Coronary artery (tissue), 2 donors: ENCODE data around the gene ACOX3.

Experiments
- DNase-seq: peaks from one replicate; pipeline ENCODE4 v3.0.0-alpha.2; 2017; ENCODE audit warnings: low spot score
- H3K27ac ChIP-seq, 2 donors: fragments of 200-600 bp; sonication (generic); one replicate each; pipeline ENCODE4 v1.5.1; 2016 to 2019
- H3K4me3 ChIP-seq: fragments of 200-600 bp; sonication (generic); 2 replicates; pipeline ENCODE4 v1.5.1; 2016; ENCODE audit warnings: mild to moderate bottlenecking, moderate library complexity
- TF ChIP-seq, protein P1 (sequence below): fragments of 200-600 bp; sonication (generic); IDR thresholded peaks from one replicate; pipeline ENCODE4 v1.5.1; 2019; ENCODE audit warnings: antibody characterized with exemption

Gene ACOX3

DNA sequence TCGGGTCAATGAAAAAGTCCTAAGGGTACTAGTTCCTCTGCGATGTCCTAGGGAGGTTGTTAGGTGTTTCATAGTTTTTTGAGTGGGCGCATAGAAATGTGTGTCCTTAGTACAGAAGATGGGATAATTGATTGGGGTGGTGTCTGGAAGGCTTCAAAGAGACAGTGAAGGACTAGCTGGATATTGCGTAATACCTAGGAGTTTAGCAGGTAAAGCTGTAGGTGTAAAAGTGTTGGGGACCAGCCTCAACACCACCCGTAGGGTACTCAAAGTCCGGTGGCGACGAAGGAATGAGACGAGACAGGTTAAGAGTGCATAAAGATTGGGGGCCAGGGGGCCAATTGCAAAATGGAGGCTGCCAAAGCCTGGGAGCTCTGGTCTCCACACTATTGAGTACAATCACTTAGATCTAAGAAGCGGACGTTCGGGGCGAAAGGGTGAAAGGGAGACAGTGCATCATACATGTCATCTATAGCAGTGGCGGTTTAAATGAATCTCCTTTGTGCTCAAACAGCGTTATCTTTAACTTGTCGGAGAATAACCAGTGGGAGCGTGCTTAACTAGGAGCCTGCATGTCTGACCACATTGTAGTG, 1.1 kb upstream of the ACOX3 start:
- TF ChIP-seq, protein P1, sequence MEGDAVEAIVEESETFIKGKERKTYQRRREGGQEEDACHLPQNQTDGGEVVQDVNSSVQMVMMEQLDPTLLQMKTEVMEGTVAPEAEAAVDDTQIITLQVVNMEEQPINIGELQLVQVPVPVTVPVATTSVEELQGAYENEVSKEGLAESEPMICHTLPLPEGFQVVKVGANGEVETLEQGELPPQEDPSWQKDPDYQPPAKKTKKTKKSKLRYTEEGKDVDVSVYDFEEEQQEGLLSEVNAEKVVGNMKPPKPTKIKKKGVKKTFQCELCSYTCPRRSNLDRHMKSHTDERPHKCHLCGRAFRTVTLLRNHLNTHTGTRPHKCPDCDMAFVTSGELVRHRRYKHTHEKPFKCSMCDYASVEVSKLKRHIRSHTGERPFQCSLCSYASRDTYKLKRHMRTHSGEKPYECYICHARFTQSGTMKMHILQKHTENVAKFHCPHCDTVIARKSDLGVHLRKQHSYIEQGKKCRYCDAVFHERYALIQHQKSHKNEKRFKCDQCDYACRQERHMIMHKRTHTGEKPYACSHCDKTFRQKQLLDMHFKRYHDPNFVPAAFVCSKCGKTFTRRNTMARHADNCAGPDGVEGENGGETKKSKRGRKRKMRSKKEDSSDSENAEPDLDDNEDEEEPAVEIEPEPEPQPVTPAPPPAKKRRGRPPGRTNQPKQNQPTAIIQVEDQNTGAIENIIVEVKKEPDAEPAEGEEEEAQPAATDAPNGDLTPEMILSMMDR = no peak
- no peak for DNase-seq
- peak overlapping the region; percentile 91 for H3K4me3 ChIP-seq
- H3K27ac ChIP-seq = no peak overlapping the region

GRCh38 chr4:8439914-8440491, 520 bp downstream of the ACOX3 start:
- Histone ChIP-seq H3K4me3 (peak overlapping the region; percentile 91), H3K27ac (peak overlapping the region; percentile 91 to 94)
- TF ChIP-seq, protein P1 = no peak
- DNase-seq = no peak

DNA sequence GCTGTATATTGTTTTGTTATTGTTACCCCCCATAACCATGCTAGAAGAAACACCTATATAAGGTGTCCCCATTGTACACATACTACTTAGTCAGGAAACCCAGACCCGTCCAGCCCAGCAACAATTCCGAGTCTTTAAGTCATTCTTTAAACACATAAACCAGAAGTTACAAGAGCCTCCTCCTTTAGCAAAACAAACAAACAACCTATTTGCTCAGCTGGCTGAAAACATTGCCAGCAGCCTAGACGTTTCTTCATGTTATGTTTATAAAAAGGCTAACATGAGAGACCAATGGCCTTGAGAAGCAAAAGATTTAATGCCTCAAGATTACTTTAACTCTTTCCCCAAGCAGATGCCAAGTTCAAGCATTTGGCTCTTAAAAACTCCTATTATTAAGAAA, 1.4 kb downstream of the ACOX3 start:
- TF ChIP-seq, protein P1 = no peak
- no peak for DNase-seq
- Histone ChIP-seq H3K4me3 (no peak overlapping the region), H3K27ac (peak overlapping the region in 1 of 2 donors; percentile 91)

DNA sequence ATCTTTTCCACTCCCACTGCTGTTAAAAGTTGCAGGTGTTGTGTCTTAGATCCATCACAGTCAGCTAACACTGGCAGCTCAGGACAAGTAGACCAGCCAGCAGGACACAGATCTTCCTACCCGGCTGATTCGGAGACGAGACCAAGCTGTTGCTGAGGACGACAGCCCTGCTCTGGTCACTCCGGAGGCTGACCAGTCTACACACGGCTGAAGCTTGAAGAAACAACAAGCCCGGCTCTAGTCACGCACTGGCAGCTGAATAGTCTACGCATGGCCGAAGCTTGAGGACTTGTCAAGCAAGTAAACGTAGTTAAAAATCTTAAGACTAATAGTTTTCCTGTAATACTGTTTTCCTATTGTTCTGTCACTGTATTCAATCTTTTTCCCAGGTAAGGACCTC, 1.8 kb downstream of the ACOX3 start:
- H3K27ac ChIP-seq = no peak overlapping the region
- DNase-seq = no peak
- no peak overlapping the region for H3K4me3 ChIP-seq
- TF ChIP-seq, protein P1 = no peak

DNA sequence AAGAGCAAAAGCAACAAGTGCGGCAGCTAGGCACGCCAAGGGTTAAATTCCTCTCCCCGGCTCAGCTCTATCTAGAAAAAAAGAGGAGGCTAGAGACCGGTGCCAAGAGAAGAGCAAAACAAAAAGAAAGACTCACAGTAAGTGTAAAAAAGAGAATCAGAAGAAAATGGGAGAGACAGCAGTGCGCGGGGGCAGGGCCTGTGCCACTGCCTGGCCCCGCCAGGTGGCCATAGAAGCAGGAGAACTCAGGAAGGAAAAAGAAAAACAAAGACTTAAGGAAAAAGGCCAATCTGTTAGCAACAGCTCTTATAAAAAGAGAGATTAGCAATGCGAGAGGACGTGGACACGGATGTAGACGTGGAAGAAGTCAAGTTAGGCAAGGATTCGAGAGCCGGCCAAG, 3.2 kb downstream of the ACOX3 start:
- H3K4me3 ChIP-seq = no peak overlapping the region
- no peak for DNase-seq
- TF ChIP-seq, protein P1 = no peak
- no peak overlapping the region for H3K27ac ChIP-seq

DNA sequence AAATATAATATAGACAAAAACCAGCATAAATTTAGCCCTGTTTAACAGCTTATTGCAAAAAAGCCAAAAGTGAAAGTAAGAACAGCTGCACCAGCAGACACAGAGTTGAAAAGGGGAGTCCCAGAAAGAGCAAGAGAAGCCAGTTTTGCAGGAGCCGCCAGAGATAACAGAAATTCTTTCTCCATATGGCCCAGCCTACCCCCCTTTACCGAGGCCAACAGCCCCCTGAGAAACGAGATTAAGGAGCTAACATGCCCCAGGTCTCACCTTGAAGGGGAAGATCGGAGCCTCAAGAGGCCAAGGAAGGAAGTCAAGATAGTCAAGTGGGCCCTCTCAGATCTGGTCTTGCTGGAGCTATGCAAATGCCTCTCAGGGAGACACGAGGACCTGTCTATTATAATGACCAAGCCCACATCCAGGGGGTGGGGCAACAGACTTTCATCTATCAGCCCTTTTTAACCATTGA, 4.8 kb downstream of the ACOX3 start:
- Histone ChIP-seq H3K27ac (peak overlapping the region in 1 of 2 donors; percentile 50), H3K4me3 (peak overlapping the region; percentile 39)
- TF ChIP-seq, protein P1 = no peak
- no peak for DNase-seq
